ENCODE data around the gene RPS13.
"Not testable (repeated sequence)": the region's sequence is repeated elsewhere in the genome, so short reads cannot be mapped to it uniquely, and the experiment has no call there.

RPS13 gene

GRCh38 chr11:17077520-17078401, at the start of gene RPS13:
RPS13 (minus strand) TSS chr11:17077667; CDS start chr11:17077641, 26 bp downstream.
- DNase-seq: peak; percentile 99

GRCh38 chr11:17121981-17122380, 44.5 kb upstream of the RPS13 start:
- no peak for DNase-seq

GRCh38 chr11:17117262-17117661, 39.8 kb upstream of the RPS13 start:
- DNase-seq: no peak

GRCh38 chr11:17116117-17116516, 38.6 kb upstream of the RPS13 start:
- no peak for DNase-seq

GRCh38 chr11:17107745-17108144, 30.3 kb upstream of the RPS13 start:
- DNase-seq: not testable (repeated sequence)

GRCh38 chr11:17105404-17106040, 28.1 kb upstream of the RPS13 start:
- DNase-seq: not testable (repeated sequence)

GRCh38 chr11:17102462-17102861, 25.0 kb upstream of the RPS13 start:
- no peak for DNase-seq

GRCh38 chr11:17098658-17099057, 21.2 kb upstream of the RPS13 start:
- DNase-seq: no peak

GRCh38 chr11:17098038-17098437, 20.6 kb upstream of the RPS13 start:
- no peak for DNase-seq

GRCh38 chr11:17085976-17086375, 8.5 kb upstream of the RPS13 start:
- not testable (repeated sequence) for DNase-seq

GRCh38 chr11:17077240-17077519, 287 bp downstream of the RPS13 start:
- no peak for DNase-seq

GRCh38 chr11:17076517-17077239, 789 bp downstream of the RPS13 start:
- DNase-seq: no peak

- no peak for DNase-seq
Observed at GRCh38 chr11:17075506-17075905, 2.0 kb downstream of the RPS13 start.

GRCh38 chr11:17073370-17074027, 4.0 kb downstream of the RPS13 start:
- DNase-seq: no peak

- no peak for DNase-seq
Observed at GRCh38 chr11:17067417-17067816, 10.1 kb downstream of the RPS13 start.

- no peak for DNase-seq
Observed at GRCh38 chr11:17066691-17067090, 10.8 kb downstream of the RPS13 start.

GRCh38 chr11:17063171-17064002, 14.1 kb downstream of the RPS13 start:
- DNase-seq: peak; percentile 31

- DNase-seq: not testable (repeated sequence)
Observed at GRCh38 chr11:17051146-17051545, 26.3 kb downstream of the RPS13 start.

GRCh38 chr11:17048491-17048890, 29.0 kb downstream of the RPS13 start:
- DNase-seq: not testable (repeated sequence)

GRCh38 chr11:17046690-17047089, 30.8 kb downstream of the RPS13 start:
- no peak for DNase-seq

- DNase-seq: no peak
Observed at GRCh38 chr11:17036666-17037658, 40.5 kb downstream of the RPS13 start.
